GM12878 (cell line): ENCODE data around the gene TTLL6. TPM values are rescaled to one million over a fixed set of nuclear protein-coding genes. Genes with fewer than 3 reads are reported as not detected.

ENCODE experiments used
- ATF3 ChIP-seq: IDR thresholded peaks from 2 replicates; pipeline ENCODE4 v1.6.1; 2011; ENCODE audit warnings: low read depth, mild to moderate bottlenecking, low read length, moderate library complexity, borderline replicate concordance; ENCODE audit errors: extremely low read depth
- CHD1 ChIP-seq: IDR thresholded peaks from 2 replicates; pipeline ENCODE4 v1.6.1; 2012; ENCODE audit warnings: low read depth, low read length, improper control_type of control experiment
- EED ChIP-seq: sonication (generic); IDR thresholded peaks from 2 replicates; pipeline ENCODE4 v1.6.1; 2016; ENCODE audit warnings: antibody characterized with exemption, low read depth
- IRF4 ChIP-seq: IDR thresholded peaks from 2 replicates; pipeline ENCODE4 v1.6.1; 2011; ENCODE audit warnings: low read depth, low read length
- RBBP5 ChIP-seq: fragments of 200-600 bp; sonication (generic); conservative IDR thresholded peaks from 2 replicates; pipeline ENCODE4 v1.6.1; 2016
- USF1 ChIP-seq: IDR thresholded peaks from 2 replicates; pipeline ENCODE4 v1.6.1; 2011; ENCODE audit warnings: borderline replicate concordance, low read depth, mild to moderate bottlenecking, moderate library complexity, mixed read lengths, low read length; ENCODE audit not compliant: insufficient read depth; ENCODE audit errors: extremely low read length
- YBX1 ChIP-seq: fragments of 450-650 bp; IDR thresholded peaks from 2 replicates; pipeline ENCODE4 v1.6.1; 2016; ENCODE audit warnings: antibody characterized with exemption
- ZZZ3 ChIP-seq: IDR thresholded peaks from 2 replicates; pipeline ENCODE4 v1.6.1; 2011; ENCODE audit warnings: low read depth; ENCODE audit not compliant: control insufficient read depth, insufficient read length
- polyA plus RNA-seq, 11 experiments: library from polyadenylated mRNA; depleted of rRNA in 4 of 11; unstranded in 6 of 11; stranded (reverse) in 5 of 11; fragments of >200 nt; fragmentation: Nextera tagmentation in 4 of 11; fragmentation: Illumina TruSeq in 1 of 11; extraction: Ambion mirVana in 4 of 11; extraction: Trizol in 1 of 11; gene quantifications; 1 replicate in 1 of 11; 2 replicates in 10 of 11; pipeline versions ENCODE4 v1.2.1 to v1.2.3, GENCODE V29; 2011 to 2016; ENCODE audit warnings: inconsistent platforms in 2 of 11, missing spikeins in 2 of 11, low read depth in 1 of 11
- total RNA-seq, 4 experiments: library from RNA; depleted of rRNA in 3 of 4; stranded (reverse); fragments of >200 nt in 3 of 4; fragmentation: Illumina TruSeq in 1 of 4; extraction: Trizol in 1 of 4; gene quantifications; 2 replicates each; pipeline versions ENCODE4 v1.2.1 to v1.2.3, GENCODE V29; 2013 to 2021
- TF ChIP-seq, protein P1 (sequence below), 3 experiments: IDR thresholded peaks in 2 of 3; conservative IDR thresholded peaks in 1 of 3; 2 replicates each; pipeline ENCODE4 v1.5.1; 2011; ENCODE audit warnings: low read depth in 3 of 3, low read length in 3 of 3, mild to moderate bottlenecking in 3 of 3, control low read depth in 2 of 3, moderate library complexity in 2 of 3, inconsistent platforms in 1 of 3, mixed read lengths in 1 of 3; ENCODE audit not compliant: control insufficient read depth in 2 of 3, insufficient read depth in 1 of 3; ENCODE audit errors: extremely low read depth in 1 of 3
- TF ChIP-seq, protein P2 (sequence below): fragments of 450-650 bp; IDR thresholded peaks from 2 replicates; pipeline ENCODE4 v1.6.1; 2017; ENCODE audit warnings: mild to moderate bottlenecking

The TTLL6 gene
- total and polyA plus RNA-seq, 10 of the 15 experiments (the other 5 are each of a cell fraction or from before 2014, with no cell fraction given) = 0.06 to 0.36 (median 0.13) TPM; not detected in 4

- TF ChIP-seq, protein P1, sequence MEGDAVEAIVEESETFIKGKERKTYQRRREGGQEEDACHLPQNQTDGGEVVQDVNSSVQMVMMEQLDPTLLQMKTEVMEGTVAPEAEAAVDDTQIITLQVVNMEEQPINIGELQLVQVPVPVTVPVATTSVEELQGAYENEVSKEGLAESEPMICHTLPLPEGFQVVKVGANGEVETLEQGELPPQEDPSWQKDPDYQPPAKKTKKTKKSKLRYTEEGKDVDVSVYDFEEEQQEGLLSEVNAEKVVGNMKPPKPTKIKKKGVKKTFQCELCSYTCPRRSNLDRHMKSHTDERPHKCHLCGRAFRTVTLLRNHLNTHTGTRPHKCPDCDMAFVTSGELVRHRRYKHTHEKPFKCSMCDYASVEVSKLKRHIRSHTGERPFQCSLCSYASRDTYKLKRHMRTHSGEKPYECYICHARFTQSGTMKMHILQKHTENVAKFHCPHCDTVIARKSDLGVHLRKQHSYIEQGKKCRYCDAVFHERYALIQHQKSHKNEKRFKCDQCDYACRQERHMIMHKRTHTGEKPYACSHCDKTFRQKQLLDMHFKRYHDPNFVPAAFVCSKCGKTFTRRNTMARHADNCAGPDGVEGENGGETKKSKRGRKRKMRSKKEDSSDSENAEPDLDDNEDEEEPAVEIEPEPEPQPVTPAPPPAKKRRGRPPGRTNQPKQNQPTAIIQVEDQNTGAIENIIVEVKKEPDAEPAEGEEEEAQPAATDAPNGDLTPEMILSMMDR (IDR thresholded peaks at IDR 0.05 in 2 of 3, conservative IDR thresholded peaks at IDR 0.05 in 1 of 3; ENCODE audit: control insufficient read depth in 2 of 3, extremely low read depth in 1 of 3, insufficient read depth in 1 of 3, low read depth in 3 of 3, low read length in 3 of 3) = no peak
- no peak for TF ChIP-seq ATF3
- TF ChIP-seq USF1 = no peak
- TF ChIP-seq RBBP5 = no peak
- no peak for TF ChIP-seq YBX1
- TF ChIP-seq CHD1 = no peak
- TF ChIP-seq EED = no peak
- TF ChIP-seq, protein P2, sequence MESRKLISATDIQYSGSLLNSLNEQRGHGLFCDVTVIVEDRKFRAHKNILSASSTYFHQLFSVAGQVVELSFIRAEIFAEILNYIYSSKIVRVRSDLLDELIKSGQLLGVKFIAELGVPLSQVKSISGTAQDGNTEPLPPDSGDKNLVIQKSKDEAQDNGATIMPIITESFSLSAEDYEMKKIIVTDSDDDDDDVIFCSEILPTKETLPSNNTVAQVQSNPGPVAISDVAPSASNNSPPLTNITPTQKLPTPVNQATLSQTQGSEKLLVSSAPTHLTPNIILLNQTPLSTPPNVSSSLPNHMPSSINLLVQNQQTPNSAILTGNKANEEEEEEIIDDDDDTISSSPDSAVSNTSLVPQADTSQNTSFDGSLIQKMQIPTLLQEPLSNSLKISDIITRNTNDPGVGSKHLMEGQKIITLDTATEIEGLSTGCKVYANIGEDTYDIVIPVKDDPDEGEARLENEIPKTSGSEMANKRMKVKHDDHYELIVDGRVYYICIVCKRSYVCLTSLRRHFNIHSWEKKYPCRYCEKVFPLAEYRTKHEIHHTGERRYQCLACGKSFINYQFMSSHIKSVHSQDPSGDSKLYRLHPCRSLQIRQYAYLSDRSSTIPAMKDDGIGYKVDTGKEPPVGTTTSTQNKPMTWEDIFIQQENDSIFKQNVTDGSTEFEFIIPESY = no peak
- no peak for TF ChIP-seq IRF4
- no peak for TF ChIP-seq ZZZ3
Measured at GRCh38 chr17:48722915-48723422, 94.1 kb downstream of the TTLL6 start, which contains the start of gene PRAC2 (continued).
